T-helper 17 cell (primary cell): ENCODE data around the gene TIRAP. TPM values are rescaled to one million over a fixed set of nuclear protein-coding genes. Genes with fewer than 3 reads are reported as not detected.
A peak's percentile ranks its signal among the peaks of the same experiment; 100 is the strongest.
"Not testable (repeated sequence)": the region's sequence is repeated elsewhere in the genome, so short reads cannot be mapped to it uniquely, and the experiment has no call there.

Source experiments
- ATAC-seq: fragments of 150-1000 bp; cut with Tn5 transposase; 2 replicates; pipeline ENCODE4 v1.10.0; 2021; ENCODE audit warnings: mild to moderate bottlenecking, moderate library complexity
- DNase-seq, 3 donors: peaks; one replicate each; pipeline versions ENCODE4 v3.0.0 to v3.0.0-alpha.2; 2020 to 2021
- H3K9me3 ChIP-seq: one replicate; pipeline ENCODE4 v1.7.0; 2013; ENCODE audit warnings: low read length, mild to moderate bottlenecking; ENCODE audit not compliant: control insufficient read depth, poor library complexity, severe bottlenecking
- H3K27ac Mint-ChIP-seq: one replicate; pipeline ENCODE4 v1.8.0; 2022; ENCODE audit warnings: mild to moderate bottlenecking, moderate library complexity, mixed read lengths
- H3K27me3 Mint-ChIP-seq: one replicate; pipeline ENCODE4 v1.8.0; 2022; ENCODE audit warnings: mixed read lengths
- H3K36me3 Mint-ChIP-seq: one replicate; pipeline ENCODE4 v1.8.0; 2022; ENCODE audit warnings: low read depth, mixed read lengths
- H3K4me1 Mint-ChIP-seq: one replicate; pipeline ENCODE4 v1.8.0; 2022; ENCODE audit warnings: mild to moderate bottlenecking, mixed read lengths
- H3K4me3 Mint-ChIP-seq: one replicate; pipeline ENCODE4 v1.8.0; 2022; ENCODE audit warnings: mild to moderate bottlenecking, moderate library complexity, mixed read lengths
- total RNA-seq, 4 donors: library from RNA in 2 of 4; stranded (reverse) in 2 of 4; gene quantifications; one replicate each; pipeline ENCODE4 v1.2.3 and lab custom pipeline; 2022 to 2026

The TIRAP gene
- total RNA-seq, 2 donors from 2014 or later, result 13.1 to 14.1 TPM

DNA sequence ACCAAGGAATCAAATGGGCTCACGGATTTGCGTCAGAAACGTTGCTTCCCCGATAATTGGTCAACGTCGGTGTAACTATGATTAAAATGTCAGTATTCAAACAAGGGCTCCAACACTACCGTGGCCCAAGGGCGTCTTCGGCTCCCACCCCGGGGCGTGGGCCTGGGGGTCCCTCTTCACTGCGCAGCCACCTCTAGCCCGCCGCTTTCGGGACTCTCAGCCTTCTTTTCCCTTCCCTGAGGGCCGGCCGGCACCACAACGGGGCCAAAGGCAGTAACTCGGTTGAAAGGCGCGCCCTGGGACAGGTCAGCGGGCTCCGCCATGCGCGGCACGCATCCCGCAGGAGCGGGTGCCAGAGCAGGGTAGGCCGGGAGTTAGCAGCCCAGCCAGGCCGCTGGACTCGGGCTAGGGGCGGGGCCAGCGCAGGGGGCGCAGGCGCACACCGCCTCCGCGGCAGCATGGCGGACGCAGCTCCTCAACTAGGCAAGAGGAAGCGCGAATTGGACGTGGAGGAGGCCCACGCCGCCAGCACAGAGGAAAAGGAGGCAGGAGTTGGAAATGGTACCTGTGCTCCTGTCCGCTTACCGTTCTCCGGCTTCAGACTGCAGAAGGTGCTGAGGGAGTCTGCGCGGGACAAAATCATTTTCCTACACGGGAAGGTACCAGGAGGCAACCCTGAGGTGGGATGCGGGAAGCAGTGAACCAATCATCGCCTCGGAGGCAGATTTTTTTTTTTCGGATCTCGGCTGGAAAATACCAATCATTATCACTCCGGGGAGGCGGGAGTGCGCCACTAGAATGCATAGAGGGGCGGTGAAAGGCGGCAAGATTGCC is 20.9 kb downstream of the TIRAP start, which contains the start of gene DCPS:
TSS of gene DCPS (plus strand) at position 438 of the 834 bp plus-strand sequence. CDS start at position 459, 21 bp downstream.
- H3K4me3 Mint-ChIP-seq, result peak within 1 kb of the TSS; percentile 98
- ATAC-seq (peak; percentile 98), DNase-seq (peak; percentile 81 to 85 (median 82))
- no peaks in the 10 kb centered on the region for H3K9me3 ChIP-seq
- no peaks in the 10 kb centered on the region for H3K27me3 Mint-ChIP-seq
- H3K27ac Mint-ChIP-seq, result peak within 1 kb of the TSS; percentile 96
- peaks cover 18% of the 10 kb centered on the region for H3K4me1 Mint-ChIP-seq
- H3K36me3 Mint-ChIP-seq, result peaks cover 2% of the 10 kb centered on the region

DNA sequence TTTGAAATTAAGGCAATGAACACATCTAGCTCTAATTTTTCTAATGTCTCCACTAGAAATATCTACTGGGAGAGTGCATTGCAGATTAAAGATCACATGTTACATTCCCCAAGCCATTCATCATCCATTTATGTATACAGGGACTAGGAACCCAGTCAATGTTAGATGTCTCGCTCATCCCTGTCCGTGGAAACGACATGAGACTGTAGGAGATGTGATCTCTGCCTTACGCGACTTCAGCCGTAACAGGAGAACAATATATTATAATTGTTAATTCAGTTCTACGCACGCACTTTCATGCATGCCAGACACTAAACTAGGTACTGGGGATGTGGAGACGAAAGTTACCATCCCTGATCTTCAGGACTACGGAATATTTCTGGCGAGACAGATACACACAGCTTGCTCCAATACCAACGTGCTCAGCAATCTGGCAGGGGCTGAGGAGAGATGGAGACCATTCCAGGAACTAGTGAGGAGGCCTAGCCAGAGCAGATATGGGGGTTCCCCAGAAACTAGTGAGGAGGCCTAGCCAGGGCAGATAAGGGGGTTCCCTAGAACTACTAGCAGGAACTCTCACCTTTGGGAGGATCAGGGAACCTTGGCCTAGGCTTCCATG is 21.7 kb downstream of the TIRAP start:
- ATAC-seq (peak; percentile 31), DNase-seq (no peak)
- Mint-ChIP-seq H3K36me3 (peaks cover 2% of the 10 kb centered on the region), H3K27me3 (no peaks in the 10 kb centered on the region), H3K4me1 (peaks cover 18% of the 10 kb centered on the region), H3K4me3 (peak overlapping the region; percentile 98), H3K27ac (peak overlapping the region; percentile 96)
- no peaks in the 10 kb centered on the region for H3K9me3 ChIP-seq

DNA sequence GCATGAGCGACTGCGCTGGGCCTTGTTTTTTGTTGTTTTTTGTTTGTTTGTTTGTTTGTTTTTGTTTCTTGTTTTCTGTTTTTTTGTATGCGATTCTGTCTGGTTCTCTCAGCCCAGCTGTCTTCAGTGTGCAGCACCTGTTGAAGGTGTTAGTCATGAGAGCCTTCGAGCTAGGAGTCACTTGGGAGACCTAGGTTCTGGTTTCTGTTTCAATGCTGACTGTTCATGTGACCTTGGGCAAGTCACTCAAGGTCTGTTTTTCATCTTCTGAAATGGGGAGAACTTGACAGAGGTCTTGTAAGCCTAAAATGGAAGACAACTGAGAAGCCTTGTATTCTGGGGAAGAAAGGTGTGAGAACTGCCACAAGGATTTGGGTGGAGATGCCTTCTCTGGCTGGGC is 22.8 kb downstream of the TIRAP start:
- Mint-ChIP-seq H3K4me1 (peaks cover 26% of the 10 kb centered on the region), H3K36me3 (peaks cover 2% of the 10 kb centered on the region), H3K27ac (peak overlapping the region; percentile 96), H3K4me3 (peak overlapping the region; percentile 70), H3K27me3 (no peaks in the 10 kb centered on the region)
- no peaks in the 10 kb centered on the region for H3K9me3 ChIP-seq
- ATAC-seq, result no peak
- no peak for DNase-seq

DNA sequence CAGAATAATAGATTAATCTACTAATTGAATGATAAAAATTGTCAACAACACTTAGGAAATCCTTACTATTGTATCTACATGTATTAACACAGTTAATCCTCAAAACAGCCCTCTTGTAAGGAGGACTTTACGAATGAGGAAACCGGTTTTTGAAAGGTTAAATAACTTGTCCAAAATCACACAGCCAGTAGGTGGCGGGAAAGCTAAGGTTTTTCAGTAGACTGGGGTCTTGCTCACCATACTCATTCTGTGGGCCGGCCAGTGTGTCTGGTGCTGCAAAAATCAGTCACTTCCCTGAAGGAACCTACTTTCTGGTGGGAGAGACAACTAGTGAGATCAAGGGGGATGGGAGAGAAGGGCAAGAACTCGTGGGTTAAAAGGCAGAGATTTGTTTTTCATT is 24.8 kb downstream of the TIRAP start:
- DNase-seq, result no peak
- no peak overlapping the region for H3K4me3 Mint-ChIP-seq
- no peaks in the 10 kb centered on the region for H3K9me3 ChIP-seq
- no peak for ATAC-seq
- peaks cover 28% of the 10 kb centered on the region for H3K4me1 Mint-ChIP-seq
- peaks cover 2% of the 10 kb centered on the region for H3K36me3 Mint-ChIP-seq
- H3K27ac Mint-ChIP-seq, result no peak overlapping the region
- H3K27me3 Mint-ChIP-seq, result no peaks in the 10 kb centered on the region

DNA sequence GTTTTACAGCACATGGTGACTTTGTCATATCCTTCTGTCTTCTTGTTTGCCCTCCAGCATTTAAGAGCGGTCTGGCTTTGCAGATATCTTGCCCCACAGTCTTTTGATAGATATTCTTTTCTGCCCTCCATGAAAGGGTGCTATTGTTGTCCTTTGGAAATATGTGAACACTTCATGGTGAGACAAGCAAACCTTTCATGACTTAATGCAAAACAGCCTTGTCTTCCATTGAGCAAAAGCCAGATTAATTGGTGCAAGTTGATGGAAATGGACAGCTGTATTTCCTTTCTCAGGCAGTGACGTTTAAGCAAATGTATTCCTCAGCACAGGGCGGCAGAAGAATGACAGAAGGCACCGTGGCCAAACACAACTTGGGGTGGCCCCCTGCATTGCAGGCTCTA is 25.4 kb downstream of the TIRAP start:
- no peaks in the 10 kb centered on the region for H3K9me3 ChIP-seq
- no peak for ATAC-seq
- H3K27ac Mint-ChIP-seq, result no peak overlapping the region
- no peak overlapping the region for H3K4me3 Mint-ChIP-seq
- DNase-seq, result no peak
- peaks cover 28% of the 10 kb centered on the region for H3K4me1 Mint-ChIP-seq
- peaks cover 2% of the 10 kb centered on the region for H3K36me3 Mint-ChIP-seq
- H3K27me3 Mint-ChIP-seq, result no peaks in the 10 kb centered on the region

DNA sequence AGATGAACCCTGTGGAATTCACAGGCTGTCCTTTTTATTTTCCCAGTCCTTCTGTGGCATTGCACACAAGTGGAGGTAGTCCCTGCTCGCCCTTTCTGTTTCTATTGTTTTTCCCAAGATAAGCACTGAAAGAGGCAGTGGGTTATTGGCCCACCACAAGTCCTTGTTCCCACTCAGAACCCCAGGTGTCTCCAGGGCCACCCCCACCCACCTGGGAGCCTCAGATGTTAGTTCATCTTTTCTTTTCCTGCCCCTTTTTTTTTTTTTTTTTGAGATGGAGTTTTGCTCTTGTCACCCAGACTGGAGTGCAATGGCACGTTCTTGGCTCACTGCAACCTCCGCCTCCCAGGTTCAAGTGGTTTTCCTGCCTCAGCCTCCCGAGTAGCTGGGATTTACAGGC is 25.9 kb downstream of the TIRAP start:
- not testable (repeated sequence) for H3K9me3 ChIP-seq, H3K27me3 Mint-ChIP-seq, H3K27ac Mint-ChIP-seq, ATAC-seq, H3K36me3 Mint-ChIP-seq, H3K4me3 Mint-ChIP-seq, DNase-seq
- peaks cover 28% of the 10 kb centered on the region for H3K4me1 Mint-ChIP-seq

DNA sequence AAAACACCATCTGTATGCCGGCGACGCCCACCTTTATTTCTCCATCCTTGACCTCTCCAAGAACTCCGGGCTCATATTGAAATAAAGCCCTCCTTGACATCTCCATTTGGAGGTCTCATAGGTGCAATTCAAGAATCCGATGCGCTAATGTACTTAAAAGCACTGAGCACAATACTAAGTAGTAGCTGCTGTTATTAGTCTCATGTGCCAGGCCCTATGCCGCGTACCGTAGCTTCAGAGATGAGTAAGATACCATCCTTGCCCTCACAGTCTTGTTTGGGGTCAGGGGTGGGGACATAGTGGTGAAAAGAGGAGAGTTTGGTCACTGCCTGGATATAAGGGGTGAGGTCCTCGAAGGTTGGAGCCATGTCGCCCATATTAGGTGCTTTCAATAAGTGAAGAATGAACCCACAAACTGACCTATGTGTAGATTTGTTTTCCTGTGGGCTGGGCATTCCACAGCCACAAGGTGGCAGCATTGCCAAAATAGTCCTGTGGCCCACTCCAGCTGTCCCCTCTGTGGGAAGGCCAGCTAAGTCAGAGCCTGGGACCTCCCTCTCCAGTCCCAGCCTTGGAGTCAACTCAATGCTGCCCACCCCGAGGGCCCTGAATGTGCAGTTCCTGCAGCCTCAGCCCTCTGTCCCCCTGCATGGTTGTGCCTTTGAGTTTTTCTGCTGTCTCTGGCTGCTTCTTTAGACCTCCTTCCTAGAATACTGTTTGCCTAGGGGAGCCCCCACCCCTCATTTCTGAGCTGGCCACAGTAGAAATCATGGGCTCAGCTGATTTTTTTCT is 27.5 kb downstream of the TIRAP start:
- H3K27ac Mint-ChIP-seq, result peak overlapping the region; percentile 41
- H3K27me3 Mint-ChIP-seq, result no peaks in the 10 kb centered on the region
- H3K4me3 Mint-ChIP-seq, result no peak overlapping the region
- peak; percentile 72 for ATAC-seq
- H3K36me3 Mint-ChIP-seq, result no peaks in the 10 kb centered on the region
- peaks cover 19% of the 10 kb centered on the region for H3K4me1 Mint-ChIP-seq
- DNase-seq, result peak; percentile 17 to 41 (median 19)
- H3K9me3 ChIP-seq, result no peaks in the 10 kb centered on the region

DNA sequence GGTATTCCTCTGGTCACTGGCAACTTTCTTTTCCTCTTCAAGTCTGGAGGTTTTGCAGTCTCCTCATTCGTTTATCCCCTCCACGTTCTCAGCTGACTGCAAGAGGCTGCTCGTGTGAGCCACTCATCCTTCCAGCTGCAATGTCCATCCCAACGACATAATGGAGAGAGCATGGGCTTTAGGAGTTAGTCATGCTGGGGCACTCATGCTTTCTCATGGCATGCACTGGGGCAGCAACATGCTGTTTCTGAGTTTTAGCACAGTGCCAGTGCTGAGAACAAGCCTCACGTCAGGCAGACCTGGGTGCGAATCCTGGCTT is 28.1 kb downstream of the TIRAP start:
- ATAC-seq (no peak), DNase-seq (no peak)
- no peak overlapping the region for H3K4me3 Mint-ChIP-seq
- no peaks in the 10 kb centered on the region for H3K27me3 Mint-ChIP-seq
- H3K36me3 Mint-ChIP-seq, result peaks cover under 1% of the 10 kb centered on the region
- peak overlapping the region; percentile 37 for H3K27ac Mint-ChIP-seq
- H3K9me3 ChIP-seq, result no peaks in the 10 kb centered on the region
- peaks cover 14% of the 10 kb centered on the region for H3K4me1 Mint-ChIP-seq

DNA sequence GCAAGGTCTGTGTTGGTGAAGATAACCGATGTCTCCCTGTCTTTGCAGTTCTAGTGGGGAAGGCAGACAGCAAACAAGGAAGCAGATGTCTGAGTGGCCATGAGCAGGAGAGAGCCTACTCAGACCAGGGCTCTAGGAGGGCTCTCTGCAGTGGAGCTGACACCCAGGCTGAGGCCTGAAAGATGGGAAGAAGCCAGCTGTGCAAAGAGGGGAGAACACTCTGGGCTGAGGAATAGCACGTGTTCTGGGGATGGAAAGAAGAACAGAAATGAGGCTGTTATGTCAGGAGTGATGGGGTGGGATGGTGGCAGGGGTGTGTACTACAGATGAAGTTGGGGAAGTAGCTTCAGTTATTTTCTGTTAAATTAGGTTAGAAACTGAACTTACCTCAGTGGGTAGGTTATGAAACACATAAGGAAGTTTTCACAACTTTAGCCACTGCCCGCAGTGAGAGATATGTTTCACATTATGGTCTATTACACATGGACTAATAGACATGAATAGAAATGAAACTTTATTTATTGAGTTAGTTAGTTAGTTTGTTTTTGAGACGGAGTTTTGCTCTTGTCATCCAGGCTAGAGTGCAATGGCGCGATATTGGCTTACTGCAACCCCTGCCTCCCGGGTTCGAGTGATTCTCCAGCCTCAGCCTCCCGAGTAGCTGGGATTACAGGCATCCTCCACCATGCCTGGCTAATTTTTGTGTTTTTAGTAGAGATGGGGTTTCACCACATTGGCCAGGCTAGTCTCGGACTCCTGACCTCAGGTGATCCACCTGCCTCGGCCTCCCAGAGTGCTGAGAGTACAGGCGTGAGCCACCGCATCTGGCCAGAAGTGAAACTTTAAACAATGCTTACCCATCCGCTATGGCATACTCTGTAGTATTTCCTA is 28.8 kb downstream of the TIRAP start:
- H3K4me1 Mint-ChIP-seq, result peaks cover 18% of the 10 kb centered on the region
- H3K27ac Mint-ChIP-seq, result peak overlapping the region; percentile 37
- H3K9me3 ChIP-seq, result no peaks in the 10 kb centered on the region
- no peak overlapping the region for H3K4me3 Mint-ChIP-seq
- no peak for ATAC-seq
- no peaks in the 10 kb centered on the region for H3K27me3 Mint-ChIP-seq
- DNase-seq, result no peak
- peaks cover 5% of the 10 kb centered on the region for H3K36me3 Mint-ChIP-seq

DNA sequence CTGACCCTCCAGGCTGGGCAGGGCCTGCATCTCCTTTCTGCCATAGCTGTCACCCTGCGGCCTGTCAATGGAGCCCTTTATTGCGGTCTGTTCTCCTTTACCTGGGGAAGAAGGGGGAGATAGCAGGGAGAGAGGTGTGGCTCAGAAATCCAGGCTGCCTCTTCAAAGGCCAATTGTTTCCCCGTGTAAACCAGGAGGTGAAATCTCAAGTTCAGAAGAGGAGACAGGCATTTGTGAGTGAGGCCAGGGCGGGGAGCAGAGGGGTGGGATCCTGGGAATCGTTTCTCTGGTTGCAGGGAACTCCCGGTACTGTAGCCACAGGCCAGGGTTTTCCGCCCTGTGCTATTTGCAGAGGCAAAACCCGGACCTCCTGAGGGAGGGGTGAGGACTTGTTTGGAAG is 30.1 kb downstream of the TIRAP start:
- Mint-ChIP-seq H3K27me3 (no peaks in the 10 kb centered on the region), H3K36me3 (peaks cover 5% of the 10 kb centered on the region), H3K4me1 (peaks cover 24% of the 10 kb centered on the region), H3K4me3 (no peak overlapping the region), H3K27ac (no peak overlapping the region)
- ATAC-seq (no peak), DNase-seq (no peak)
- H3K9me3 ChIP-seq, result no peaks in the 10 kb centered on the region

DNA sequence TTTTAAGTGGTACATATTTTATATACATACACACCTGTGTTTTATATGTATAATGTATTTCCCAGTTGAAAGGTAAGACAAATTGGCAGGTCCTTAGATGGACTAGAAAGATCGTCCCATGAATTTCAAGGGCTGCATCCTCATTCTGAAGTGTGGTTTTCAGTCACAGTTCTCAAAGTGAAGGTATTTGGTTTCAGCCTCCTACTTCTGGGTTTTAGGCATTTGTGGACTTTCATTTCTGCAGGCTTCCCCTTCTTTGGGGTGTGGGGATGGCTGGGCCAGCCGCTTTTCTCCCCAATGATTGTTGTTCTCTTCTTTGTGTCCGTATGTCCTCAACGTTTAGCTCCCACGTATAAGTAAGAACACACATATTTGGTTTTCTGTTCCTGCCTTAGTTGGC is 30.9 kb downstream of the TIRAP start:
- peaks cover 5% of the 10 kb centered on the region for H3K36me3 Mint-ChIP-seq
- no peak overlapping the region for H3K27ac Mint-ChIP-seq
- DNase-seq (no peak), ATAC-seq (no peak)
- no peak overlapping the region for H3K4me3 Mint-ChIP-seq
- H3K4me1 Mint-ChIP-seq, result peaks cover 32% of the 10 kb centered on the region
- no peaks in the 10 kb centered on the region for H3K27me3 Mint-ChIP-seq
- H3K9me3 ChIP-seq, result no peaks in the 10 kb centered on the region

DNA sequence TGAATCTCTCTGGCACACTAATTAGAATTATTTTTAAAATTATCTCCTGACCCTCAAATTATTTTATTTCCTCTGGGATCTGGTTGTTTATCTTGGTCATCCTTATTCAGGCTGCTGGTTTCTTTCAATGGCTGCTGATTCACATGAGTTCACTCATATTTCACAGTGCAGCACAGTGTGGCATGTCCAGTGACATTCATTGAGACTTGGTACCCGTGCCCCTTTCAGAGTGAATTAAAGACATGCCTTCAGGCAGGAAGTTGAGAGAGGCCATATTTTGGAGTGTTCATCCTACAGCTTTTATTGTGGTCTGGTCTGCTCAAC is 34.5 kb downstream of the TIRAP start:
- ATAC-seq (no peak), DNase-seq (no peak)
- Mint-ChIP-seq H3K36me3 (peaks cover 10% of the 10 kb centered on the region), H3K27ac (peak overlapping the region; percentile 89), H3K4me3 (peak overlapping the region; percentile 79), H3K27me3 (no peaks in the 10 kb centered on the region), H3K4me1 (peaks cover 43% of the 10 kb centered on the region)
- no peaks in the 10 kb centered on the region for H3K9me3 ChIP-seq
